HCT116 (cell line): ENCODE measurements around the gene EPHA4. TPM values are rescaled to one million over a fixed set of nuclear protein-coding genes. Genes with fewer than 3 reads are reported as not detected.

Experiments used
- ATAC-seq: fragments of 200-7000 bp; cut with Tn5 transposase; 2 replicates; pipeline ENCODE4 v1.9.1; 2020; ENCODE audit warnings: mild to moderate bottlenecking, moderate library complexity
- BruUV-seq: library from RNA; stranded (reverse); fragments of 400-500 nt; replicated peaks from 2 replicates; lab custom pipeline; 2021; lab: Mats Ljungman, UMichigan
- CTCF ChIA-PET: fragments of 300-600 bp; sonication (Branson Sonifier 250); formaldehyde crosslinking; loops from one replicate; lab custom pipeline; 2021; ENCODE audit warnings: antibody characterized with exemption; lab: Charles Lee
- POLR2A ChIA-PET: fragments of 300-600, 350-600 bp; sonication (Branson Sonifier 250); formaldehyde crosslinking; loops from one replicate; lab custom pipeline; 2021; ENCODE audit warnings: antibody characterized with exemption; lab: Charles Lee
- RAD21 ChIA-PET, 2 experiments: fragments of 300-600 bp; sonication (Branson Sonifier 250); formaldehyde crosslinking; loops; one replicate each; lab custom pipeline; 2023; ENCODE audit warnings: low total read pairs in 2 of 2; ENCODE audit not compliant: uncharacterized antibody in 2 of 2, unreplicated experiment in 2 of 2, low non-redundant PET in 1 of 2; lab: Charles Lee
- DNase-seq: peaks from one replicate; pipeline ENCODE4 v3.0.0-alpha.2; 2010; ENCODE audit warnings: low read depth, low spot score
- H2AFZ ChIP-seq: fragments of 200-600 bp; shearing (Covaris generic), sonication (generic); 2 replicates; pipeline ENCODE4 v1.6.1; 2017; ENCODE audit warnings: low read depth, mixed run types, mixed read lengths, antibody characterized with exemption, low read length; ENCODE audit not compliant: poor library complexity, severe bottlenecking
- H3K27ac ChIP-seq: 2 replicates; pipeline ENCODE4 v1.5.1; 2012; ENCODE audit warnings: low read depth, low read length
- H3K27me3 ChIP-seq: fragments of 200-600 bp; sonication (generic); 2 replicates; pipeline ENCODE4 v1.6.1; 2016; ENCODE audit warnings: mixed run types, low read length, mixed read lengths; ENCODE audit not compliant: insufficient read depth
- H3K36me3 ChIP-seq, 2 experiments: fragments of 200-500 bp in 1 of 2; fragments of 200-600 bp in 1 of 2; sonication (Bioruptor generic) in 1 of 2; sonication (generic) in 1 of 2; 2 replicates each; pipeline versions ENCODE4 v1.5.1 to v1.6.1; 2014 to 2016; ENCODE audit warnings: low read length in 2 of 2, inconsistent platforms in 1 of 2, mixed read lengths in 1 of 2, mixed run types in 1 of 2; ENCODE audit not compliant: insufficient read depth in 2 of 2, control insufficient read depth in 1 of 2
- H3K4me1 ChIP-seq, 2 experiments: fragments of 200-600 bp in 1 of 2; sonication (generic) in 1 of 2; 2 replicates each; pipeline versions ENCODE4 v1.5.1 to v1.6.1; 2012 to 2017; ENCODE audit warnings: low read length in 2 of 2, inconsistent platforms in 1 of 2, mild to moderate bottlenecking in 1 of 2, mixed read lengths in 1 of 2, mixed run types in 1 of 2, moderate library complexity in 1 of 2; ENCODE audit not compliant: insufficient read depth in 2 of 2, control insufficient read depth in 1 of 2
- H3K4me2 ChIP-seq: fragments of 200-600 bp; sonication (generic); 2 replicates; pipeline ENCODE4 v1.6.1; 2017; ENCODE audit warnings: mixed run types, low read length, mixed read lengths
- H3K4me3 ChIP-seq, 2 experiments: fragments of 200-600 bp in 1 of 2; sonication (generic) in 1 of 2; replicated peaks in 1 of 2; 2 replicates each; pipeline ENCODE4 v1.5.1; 2011 to 2016; ENCODE audit warnings: low read length in 2 of 2, control low read depth in 1 of 2, low read depth in 1 of 2, mild to moderate bottlenecking in 1 of 2, mixed read lengths in 1 of 2, mixed run types in 1 of 2
- H3K79me2 ChIP-seq: fragments of 200-600 bp; sonication (generic); 2 replicates; pipeline ENCODE4 v1.6.1; 2017; ENCODE audit warnings: mild to moderate bottlenecking, mixed run types, low read length, moderate library complexity, mixed read lengths; ENCODE audit not compliant: insufficient read depth
- H3K9ac ChIP-seq: fragments of 200-600 bp; sonication (generic); 2 replicates; pipeline ENCODE4 v1.6.1; 2016; ENCODE audit warnings: low read length, mixed read lengths
- H3K9me2 ChIP-seq: fragments of 200-600 bp; sonication (generic), shearing (Covaris generic); 2 replicates; pipeline ENCODE4 v1.6.1; 2017; ENCODE audit warnings: mixed run types, mild to moderate bottlenecking, moderate library complexity; ENCODE audit not compliant: insufficient read depth
- H3K9me3 ChIP-seq, 2 experiments: fragments of 200-500 bp in 1 of 2; fragments of 200-600 bp in 1 of 2; sonication (Bioruptor generic) in 1 of 2; sonication (generic) in 1 of 2; 2 replicates each; pipeline ENCODE4 v1.6.1; 2014 to 2017; ENCODE audit warnings: low read length in 2 of 2, mixed read lengths in 2 of 2, inconsistent platforms in 1 of 2, low read depth in 1 of 2, mild to moderate bottlenecking in 1 of 2, mixed run types in 1 of 2, moderate library complexity in 1 of 2; ENCODE audit not compliant: control insufficient read depth in 1 of 2, insufficient read depth in 1 of 2
- H4K20me1 ChIP-seq: fragments of 200-600 bp; sonication (generic), shearing (Covaris generic); 2 replicates; pipeline ENCODE4 v1.6.1; 2017; ENCODE audit warnings: mixed run types, mild to moderate bottlenecking, moderate library complexity; ENCODE audit not compliant: insufficient read depth
- CBX3 ChIP-seq: IDR thresholded peaks from 2 replicates; pipeline ENCODE4 v1.6.1; 2012; ENCODE audit warnings: low read depth
- CEBPB ChIP-seq: IDR thresholded peaks from 2 replicates; pipeline ENCODE4 v1.6.1; 2012; ENCODE audit warnings: low read depth
- EZH2 ChIP-seq: fragments of 200-600 bp; sonication (generic); IDR thresholded peaks from 2 replicates; pipeline ENCODE4 v1.6.1; 2017; ENCODE audit warnings: antibody characterized with exemption, mixed run types
- FOSL1 ChIP-seq: IDR thresholded peaks from 2 replicates; pipeline ENCODE4 v1.6.1; 2012; ENCODE audit warnings: low read depth
- JUND ChIP-seq: IDR thresholded peaks from 2 replicates; pipeline ENCODE4 v1.6.1; 2012
- POLR2A ChIP-seq: IDR thresholded peaks from 2 replicates; pipeline ENCODE4 v1.7.0; 2011; ENCODE audit warnings: borderline replicate concordance; ENCODE audit not compliant: insufficient read depth, insufficient read length; ENCODE audit errors: extremely low read depth
- POLR2AphosphoS5 ChIP-seq: IDR thresholded peaks from 2 replicates; pipeline ENCODE4 v1.6.1; 2011; ENCODE audit warnings: mild to moderate bottlenecking, low read depth, low read length, moderate library complexity
- RAD21 ChIP-seq: IDR thresholded peaks from 2 replicates; pipeline ENCODE4 v1.6.1; 2012; ENCODE audit warnings: low read depth, mild to moderate bottlenecking
- SP1 ChIP-seq: IDR thresholded peaks from 2 replicates; pipeline ENCODE4 v1.6.1; 2012; ENCODE audit warnings: low read depth
- TCF7L2 ChIP-seq: IDR thresholded peaks from 2 replicates; pipeline ENCODE4 v1.7.0; 2011; ENCODE audit warnings: borderline replicate concordance, inconsistent platforms; ENCODE audit not compliant: insufficient read depth, insufficient read length; ENCODE audit errors: extremely low read depth
- YY1 ChIP-seq: IDR thresholded peaks from 2 replicates; pipeline ENCODE4 v1.6.1; 2011; ENCODE audit warnings: low read length, low read depth, moderate library complexity, mild to moderate bottlenecking; ENCODE audit not compliant: insufficient replicate concordance; ENCODE audit errors: extremely low read depth
- ZFX ChIP-seq: fragments of 450-650 bp; IDR thresholded peaks from 2 replicates; pipeline ENCODE4 v1.6.1; 2017
- ZNF274 ChIP-seq: fragments of 200-500 bp; sonication (Bioruptor generic); IDR thresholded peaks from 2 replicates; pipeline ENCODE4 v1.6.1; 2014; ENCODE audit warnings: mild to moderate bottlenecking, low read depth, low read length, inconsistent platforms
- intact Hi-C: fragments of 100-400 bp; cut with micrococcal nuclease; formaldehyde crosslinking; loops from 2 replicates; pipeline ENCODE4 v1.10.0; 2022
- total RNA-seq: library from RNA; stranded (reverse); gene quantifications from one replicate; pipeline ENCODE4 v1.2.1, GENCODE V29; 2021; ENCODE audit not compliant: unreplicated experiment
- TF ChIP-seq, protein P1 (sequence below): IDR thresholded peaks from 2 replicates; pipeline ENCODE4 v1.6.1; 2012; ENCODE audit warnings: low read depth

The EPHA4 gene
- total RNA-seq, 1 experiment from 2014 or later, result 3.5 TPM

DNA sequence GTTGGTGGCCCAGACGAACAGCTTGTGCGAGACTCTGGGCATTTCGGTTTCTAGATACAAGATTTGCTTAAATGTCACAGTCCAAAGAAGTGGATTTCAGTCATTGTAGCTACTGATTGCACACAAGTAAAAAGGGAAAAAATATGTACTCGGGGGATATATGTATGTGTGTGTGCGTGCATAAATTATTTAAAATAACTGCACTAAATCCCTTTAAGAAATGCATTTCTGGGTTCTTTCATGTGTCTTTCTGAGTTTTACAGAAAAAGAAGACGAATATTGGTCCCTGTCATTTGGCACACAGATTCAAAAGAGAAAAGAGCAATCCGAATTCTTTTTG is 2.1 kb upstream of the EPHA4 start:
- RAD21 ChIA-PET, result no interaction called here
- Histone ChIP-seq H3K9ac (no peak overlapping the region), H3K4me1 (peaks cover 0 to 19% of the 10 kb centered on the region in 2 experiments; a peak in 3 of 4 replicates), H3K27me3 (peaks cover 34% of the 10 kb centered on the region), H3K9me3 (no peaks in the 10 kb centered on the region), H3K36me3 (no peaks in the 10 kb centered on the region), H2AFZ (peak overlapping the region; percentile 90)
- CTCF ChIA-PET, result interaction anchor here (0.9 to 1.5 kb wide), 4 partner anchors 8 to 1836 kb away, joined by 3 to 7 read pairs (median 4); no protein-coding TSS in a partner anchor
- POLR2A ChIA-PET, result no interaction called here
- BruUV-seq, result no TSS peak
- TF ChIP-seq POLR2AphosphoS5, result no peak
- TF ChIP-seq ZFX, result no peak
- no peak for TF ChIP-seq TCF7L2
- TF ChIP-seq RAD21, result no peak
- no peak for TF ChIP-seq YY1
- TF ChIP-seq EZH2, result no peak
- TF ChIP-seq, protein P1, sequence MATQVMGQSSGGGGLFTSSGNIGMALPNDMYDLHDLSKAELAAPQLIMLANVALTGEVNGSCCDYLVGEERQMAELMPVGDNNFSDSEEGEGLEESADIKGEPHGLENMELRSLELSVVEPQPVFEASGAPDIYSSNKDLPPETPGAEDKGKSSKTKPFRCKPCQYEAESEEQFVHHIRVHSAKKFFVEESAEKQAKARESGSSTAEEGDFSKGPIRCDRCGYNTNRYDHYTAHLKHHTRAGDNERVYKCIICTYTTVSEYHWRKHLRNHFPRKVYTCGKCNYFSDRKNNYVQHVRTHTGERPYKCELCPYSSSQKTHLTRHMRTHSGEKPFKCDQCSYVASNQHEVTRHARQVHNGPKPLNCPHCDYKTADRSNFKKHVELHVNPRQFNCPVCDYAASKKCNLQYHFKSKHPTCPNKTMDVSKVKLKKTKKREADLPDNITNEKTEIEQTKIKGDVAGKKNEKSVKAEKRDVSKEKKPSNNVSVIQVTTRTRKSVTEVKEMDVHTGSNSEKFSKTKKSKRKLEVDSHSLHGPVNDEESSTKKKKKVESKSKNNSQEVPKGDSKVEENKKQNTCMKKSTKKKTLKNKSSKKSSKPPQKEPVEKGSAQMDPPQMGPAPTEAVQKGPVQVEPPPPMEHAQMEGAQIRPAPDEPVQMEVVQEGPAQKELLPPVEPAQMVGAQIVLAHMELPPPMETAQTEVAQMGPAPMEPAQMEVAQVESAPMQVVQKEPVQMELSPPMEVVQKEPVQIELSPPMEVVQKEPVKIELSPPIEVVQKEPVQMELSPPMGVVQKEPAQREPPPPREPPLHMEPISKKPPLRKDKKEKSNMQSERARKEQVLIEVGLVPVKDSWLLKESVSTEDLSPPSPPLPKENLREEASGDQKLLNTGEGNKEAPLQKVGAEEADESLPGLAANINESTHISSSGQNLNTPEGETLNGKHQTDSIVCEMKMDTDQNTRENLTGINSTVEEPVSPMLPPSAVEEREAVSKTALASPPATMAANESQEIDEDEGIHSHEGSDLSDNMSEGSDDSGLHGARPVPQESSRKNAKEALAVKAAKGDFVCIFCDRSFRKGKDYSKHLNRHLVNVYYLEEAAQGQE, result no peak
- TF ChIP-seq CEBPB, result no peak
- no peak for TF ChIP-seq FOSL1
- no peak for TF ChIP-seq CBX3
- TF ChIP-seq SP1, result no peak
- TF ChIP-seq POLR2A, result no peak
- no peak for TF ChIP-seq JUND
- no peak for TF ChIP-seq ZNF274
- TF ChIP-seq, all 23 proteins: peak for 0
- Histone ChIP-seq H3K27ac (no peak overlapping the region), H3K4me2 (peak overlapping the region; percentile 96), H3K4me3 (peak overlapping the region; percentile 54 to 71), H4K20me1 (no peaks in the 10 kb centered on the region), H3K9me2 (no peaks in the 10 kb centered on the region), H3K79me2 (no peaks in the 10 kb centered on the region)
- DNase-seq, result no peak
- intact Hi-C loops, result loop anchor here (5.0 to 10.0 kb wide), 2 partner anchors 1429 to 1577 kb away; no protein-coding TSS in a partner anchor
- ATAC-seq, result no peak
